Measurements from ENCODE around the gene KHDRBS1. TPM values are rescaled to one million over a fixed set of nuclear protein-coding genes. Genes with fewer than 3 reads are reported as not detected.
"Not testable (repeated sequence)": the region's sequence is repeated elsewhere in the genome, so short reads cannot be mapped to it uniquely, and the experiment has no call there.

Gene KHDRBS1
- total RNA-seq, 4 donors from 2014 or later: 71.8 to 90.5 (median 79.7) TPM

- intact Hi-C loops (cut with DNase I): loop anchor here (5.0 kb wide), 1 partner anchor 79 kb away; no protein-coding TSS in a partner anchor
- H3K9me3 ChIP-seq: no peaks in the 10 kb centered on the region
Observed at GRCh38 chr1:32060914-32061313, 47.2 kb downstream of the KHDRBS1 start.

GRCh38 chr1:32062867-32063230, 49.2 kb downstream of the KHDRBS1 start:
- peaks cover 28 to 43% (median 40%) of the 10 kb centered on the region in 4 donors for H3K36me3 ChIP-seq
- H3K9me3 ChIP-seq: no peaks in the 10 kb centered on the region
- H3K27me3 ChIP-seq: no peaks in the 10 kb centered on the region
- peak overlapping the region; percentile 46 to 69 (median 62) for H3K27ac ChIP-seq (replicated peaks in 1 of 4)
- DNase-seq (ENCODE audit: extremely low spot score): no peak
- no peak overlapping the region for H3K4me3 ChIP-seq
- peaks cover 28 to 36% (median 34%) of the 10 kb centered on the region in 4 donors for H3K4me1 ChIP-seq
- WGBS: 77% methylated on average over 4 of the region's 4 CpGs
- TF ChIP-seq POLR2AphosphoS5 (IDR thresholded peaks at IDR 0.05) (no peak), POLR2A (IDR thresholded peaks at IDR 0.05; ENCODE audit: low read depth) (no peak)
- intact Hi-C loops (cut with DNase I): loop anchor here (5.0 kb wide), 1 partner anchor 81 kb away; no protein-coding TSS in a partner anchor

More at GRCh38 chr1:32060914-32061313, 47.2 kb downstream of the KHDRBS1 start:
- Histone ChIP-seq H3K27me3 (no peaks in the 10 kb centered on the region), H3K4me1 (peaks cover 13 to 23% (median 17%) of the 10 kb centered on the region in 4 donors), H3K36me3 (peaks cover 29 to 62% (median 53%) of the 10 kb centered on the region in 4 donors), H3K4me3 (no peak overlapping the region), H3K27ac (replicated peaks in 1 of 4) (no peak overlapping the region)
- DNase-seq (ENCODE audit: extremely low spot score): no peak
- TF ChIP-seq POLR2A (IDR thresholded peaks at IDR 0.05; ENCODE audit: low read depth) (no peak), EP300 (IDR thresholded peaks at IDR 0.05) (no peak)

- Histone ChIP-seq H3K27me3 (no peaks in the 10 kb centered on the region), H3K9me3 (no peaks in the 10 kb centered on the region), H3K27ac (replicated peaks in 1 of 4) (peak overlapping the region; percentile 46 to 69 (median 62)), H3K4me3 (no peak overlapping the region), H3K36me3 (peaks cover 23 to 39% (median 36%) of the 10 kb centered on the region in 4 donors), H3K4me1 (peaks cover 28 to 36% (median 34%) of the 10 kb centered on the region in 4 donors)
- 25% methylated on average over 1 of the region's 1 CpG for WGBS
- DNase-seq (ENCODE audit: extremely low spot score): no peak
- intact Hi-C loops (cut with DNase I): loop anchor here (5.0 kb wide), 1 partner anchor 81 kb away; no protein-coding TSS in a partner anchor
- TF ChIP-seq EP300 (IDR thresholded peaks at IDR 0.05): no peak
- TF ChIP-seq CTCF (IDR thresholded peaks at IDR 0.05): peak; percentile 61 to 78 (median 67)
- peak in 1 of 2 donors; percentile 42 for TF ChIP-seq POLR2AphosphoS5 (IDR thresholded peaks at IDR 0.05)
- TF ChIP-seq POLR2A (IDR thresholded peaks at IDR 0.05; ENCODE audit: low read depth): no peak
Observed at GRCh38 chr1:32063261-32063681, 49.6 kb downstream of the KHDRBS1 start.

- intact Hi-C loops (cut with DNase I): loop anchor here (5.0 kb wide), 1 partner anchor 49 kb away; no protein-coding TSS in a partner anchor
- DNase-seq (ENCODE audit: extremely low spot score); H3K4me3 ChIP-seq; H3K27me3 ChIP-seq; H3K9me3 ChIP-seq: not testable (repeated sequence)
- peak overlapping the region in 2 of 4 donors; percentile 40 to 52 for H3K27ac ChIP-seq (replicated peaks in 1 of 4)
- 73% methylated on average over 21 of the region's 21 CpGs for WGBS
- H3K36me3 ChIP-seq: peaks cover 2 to 13% (median 11%) of the 10 kb centered on the region in 4 donors
- peaks cover 28 to 37% (median 35%) of the 10 kb centered on the region in 4 donors for H3K4me1 ChIP-seq
Observed at GRCh38 chr1:32065613-32066488, 52.2 kb downstream of the KHDRBS1 start.

- WGBS: 7% methylated on average over 4 of the region's 4 CpGs
- DNase-seq (ENCODE audit: extremely low spot score): peak; percentile 93
- Histone ChIP-seq H3K36me3 (peaks cover 0 to 7% (median 4%) of the 10 kb centered on the region in 4 donors), H3K9me3 (no peaks in the 10 kb centered on the region), H3K27ac (replicated peaks in 1 of 4) (peak overlapping the region in 2 of 4 donors; percentile 40 to 52), H3K27me3 (no peaks in the 10 kb centered on the region), H3K4me3 (no peak overlapping the region), H3K4me1 (peaks cover 28 to 40% (median 36%) of the 10 kb centered on the region in 4 donors)
- intact Hi-C loops (cut with DNase I): loop anchor here (5.0 kb wide), 1 partner anchor 49 kb away; no protein-coding TSS in a partner anchor
- TF ChIP-seq POLR2AphosphoS5 (IDR thresholded peaks at IDR 0.05): peak; percentile 46 to 58
- no peak for TF ChIP-seq EP300 (IDR thresholded peaks at IDR 0.05)
Observed at GRCh38 chr1:32066489-32066873, 52.8 kb downstream of the KHDRBS1 start.

- no peaks in the 10 kb centered on the region for H3K27me3 ChIP-seq
- WGBS: 75% methylated on average over 5 of the region's 5 CpGs
- H3K36me3 ChIP-seq: no peaks in the 10 kb centered on the region
- H3K4me3 ChIP-seq: no peak overlapping the region
- H3K9me3 ChIP-seq: no peaks in the 10 kb centered on the region
- TF ChIP-seq CTCF (IDR thresholded peaks at IDR 0.05): no peak
- TF ChIP-seq POLR2AphosphoS5 (IDR thresholded peaks at IDR 0.05): no peak
- no peak for TF ChIP-seq POLR2A (IDR thresholded peaks at IDR 0.05; ENCODE audit: low read depth)
- TF ChIP-seq EP300 (IDR thresholded peaks at IDR 0.05): no peak
- no peak for DNase-seq (ENCODE audit: extremely low spot score)
- H3K4me1 ChIP-seq: peaks cover 30 to 41% (median 35%) of the 10 kb centered on the region in 4 donors
- no peak overlapping the region for H3K27ac ChIP-seq (replicated peaks in 1 of 4)
- intact Hi-C loops (cut with DNase I): loop anchor here (5.0 kb wide), 1 partner anchor 52 kb away; no protein-coding TSS in a partner anchor
Observed at GRCh38 chr1:32068957-32069588, 55.4 kb downstream of the KHDRBS1 start.
